RPMI8226 (cell line): Measurements from ENCODE around the gene CFAP57.
"Not testable (repeated sequence)": the region's sequence is repeated elsewhere in the genome, so short reads cannot be mapped to it uniquely, and the experiment has no call there.

Source experiments
- DNase-seq: peaks from one replicate; pipeline ENCODE4 v3.0.0-alpha.2; 2015

The CFAP57 gene

DNA sequence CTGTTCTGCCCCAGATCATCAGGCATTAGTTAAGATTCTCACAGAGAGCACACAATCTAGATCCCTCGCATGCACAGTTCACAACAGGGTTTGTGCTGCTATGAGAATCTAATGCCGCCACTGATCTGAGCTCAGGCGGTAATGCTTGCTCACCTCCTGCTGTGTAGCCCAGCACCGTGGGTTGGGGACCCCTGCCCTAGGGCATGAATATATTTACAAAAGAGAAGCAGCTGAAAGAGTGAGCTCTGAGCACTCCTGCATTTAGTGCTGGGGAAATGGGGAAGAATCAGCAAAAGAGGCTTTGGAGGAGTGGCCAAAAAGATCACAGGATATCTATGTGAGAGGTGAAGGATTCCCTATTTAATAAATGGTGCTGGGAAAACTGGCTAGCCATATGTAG, 5.6 kb downstream of the CFAP57 start:
- DNase-seq, result no peak

DNA sequence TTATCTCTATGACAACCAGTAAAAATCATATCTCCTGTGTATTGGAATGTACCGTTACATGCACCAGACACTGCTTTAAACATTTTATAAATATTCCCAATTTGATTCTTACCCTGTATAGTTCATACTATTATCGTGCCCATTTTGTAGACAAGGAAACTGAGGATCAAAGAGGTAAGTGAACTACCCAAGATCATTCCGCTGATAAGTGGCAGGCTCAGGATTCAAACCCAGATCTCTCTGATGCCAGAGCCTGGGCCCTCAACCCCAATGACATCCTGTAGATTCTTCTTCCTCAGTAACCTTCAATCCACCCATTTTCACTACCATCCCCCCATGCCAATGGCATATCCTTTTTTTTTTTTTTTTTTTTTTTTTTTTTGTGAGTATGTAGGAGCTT, 12.3 kb downstream of the CFAP57 start:
- DNase-seq, result no peak

DNA sequence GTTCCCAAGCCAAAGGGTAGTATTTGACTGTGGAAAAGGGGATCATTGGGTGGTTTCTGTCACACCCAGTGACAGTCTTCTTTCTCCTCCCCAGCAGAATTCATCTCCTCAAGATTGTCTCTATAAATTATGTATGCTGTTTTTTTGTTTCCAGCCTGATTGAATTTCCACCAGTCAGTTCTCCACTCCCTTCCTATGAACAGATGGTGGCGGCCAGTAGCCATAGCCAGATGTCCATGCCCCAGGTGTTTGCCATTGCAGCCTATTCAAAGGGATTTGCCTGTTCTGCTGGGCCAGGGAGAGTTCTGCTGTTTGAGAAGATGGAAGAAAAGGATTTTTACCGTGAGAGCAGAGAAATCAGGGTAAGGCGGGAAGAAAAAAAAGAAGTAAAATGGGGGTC, 12.9 kb downstream of the CFAP57 start:
- no peak for DNase-seq

DNA sequence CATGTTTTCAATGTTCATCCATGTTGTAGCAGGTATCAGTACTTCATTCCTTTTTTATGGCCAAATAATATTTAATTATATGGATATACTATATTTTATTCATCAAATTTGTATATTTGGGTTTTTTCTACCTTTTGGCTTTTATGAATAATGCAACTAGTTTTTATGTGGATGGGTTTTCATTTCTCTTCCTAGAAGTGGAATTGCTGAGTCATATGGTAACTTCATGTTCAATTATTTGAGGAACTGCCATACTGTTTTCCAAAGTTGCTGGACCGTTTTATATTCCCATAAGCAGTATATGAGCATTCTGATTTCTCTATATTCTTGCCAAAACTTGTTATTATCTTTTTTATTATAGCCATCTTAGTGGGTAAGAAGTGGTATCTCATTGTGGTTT, 16.0 kb downstream of the CFAP57 start:
- no peak for DNase-seq

DNA sequence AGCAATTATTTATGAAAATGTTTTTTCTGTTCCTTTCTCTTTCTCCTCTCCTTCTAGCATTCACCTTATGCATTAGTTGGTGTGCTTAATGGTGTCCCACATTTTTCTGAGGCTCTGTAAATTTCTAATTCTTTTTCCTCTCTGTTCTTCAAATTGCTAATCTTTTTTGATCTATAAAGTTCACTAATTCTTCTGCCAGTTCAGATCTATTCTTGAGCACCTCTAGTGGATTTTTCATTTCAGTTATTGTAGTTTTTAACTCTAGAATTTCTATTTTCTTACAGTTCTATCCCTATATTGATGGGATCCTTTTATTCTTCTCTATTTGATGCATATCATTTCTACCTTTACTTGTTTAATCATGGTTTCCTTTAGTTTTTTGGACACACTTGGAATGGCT, 22.4 kb downstream of the CFAP57 start:
- no peak for DNase-seq

DNA sequence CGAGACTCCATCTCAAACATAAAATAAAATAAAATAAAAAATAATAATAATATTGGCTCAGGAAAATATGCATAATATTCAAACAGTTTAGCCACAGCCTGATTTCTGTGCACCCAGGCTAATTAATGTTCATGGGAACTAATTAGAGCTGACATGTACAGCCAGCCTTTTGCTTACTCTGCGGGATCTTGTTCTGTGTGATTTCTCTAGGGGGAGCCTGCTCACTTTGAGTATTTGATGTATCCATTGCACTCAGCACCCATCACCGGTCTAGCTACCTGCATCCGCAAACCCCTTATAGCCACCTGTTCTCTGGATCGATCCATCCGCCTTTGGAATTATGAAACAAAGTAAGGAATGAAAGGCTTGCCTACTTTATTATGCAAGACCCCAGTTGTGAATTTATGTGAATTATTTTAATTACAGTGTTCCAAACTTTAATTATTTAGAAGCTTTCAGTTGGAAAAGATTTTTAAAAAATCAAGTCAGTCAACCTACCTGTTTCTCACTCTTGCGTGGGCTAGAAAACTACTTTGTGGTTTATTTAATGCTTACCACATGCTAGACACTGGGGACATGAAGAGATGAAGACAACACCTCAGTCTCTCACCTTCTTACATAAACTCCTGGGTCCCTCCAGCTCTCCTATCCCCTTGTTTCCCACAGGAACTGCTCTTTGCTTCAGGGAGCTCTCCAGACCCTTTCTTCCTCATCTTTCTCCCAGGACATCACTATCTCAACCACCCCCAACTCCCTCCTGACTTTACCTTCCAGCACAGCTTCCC, 25.4 kb downstream of the CFAP57 start:
- peak; percentile 18 for DNase-seq

DNA sequence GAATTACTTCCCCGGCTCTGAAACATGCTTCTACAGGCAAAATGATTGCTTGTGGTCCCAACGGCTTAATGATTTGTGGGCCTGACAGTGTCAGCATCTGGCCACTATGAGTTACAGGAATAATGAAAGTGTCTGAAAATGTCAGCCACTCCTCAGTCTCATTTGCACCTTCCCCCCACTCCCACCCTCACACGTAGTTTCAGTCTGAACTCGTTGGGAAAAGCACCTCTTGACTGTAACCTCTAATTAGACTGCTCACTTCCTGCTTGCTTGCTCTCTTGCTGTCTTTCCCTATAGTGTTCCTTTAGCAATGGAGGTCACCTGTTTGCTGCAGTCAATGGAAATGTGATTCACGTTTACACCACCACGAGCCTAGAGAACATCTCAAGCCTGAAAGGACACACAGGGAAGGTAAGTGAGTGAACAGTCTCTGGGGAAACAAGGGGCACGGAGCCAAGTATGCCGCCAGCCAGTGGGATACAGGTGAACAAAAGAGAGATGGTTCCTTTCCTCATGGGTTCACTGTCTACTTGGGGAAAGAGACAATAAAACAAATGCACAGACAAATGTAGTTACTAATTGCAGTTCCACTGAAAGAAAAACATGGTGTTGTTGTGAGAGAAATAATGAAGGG, 27.1 kb downstream of the CFAP57 start:
- no peak for DNase-seq

DNA sequence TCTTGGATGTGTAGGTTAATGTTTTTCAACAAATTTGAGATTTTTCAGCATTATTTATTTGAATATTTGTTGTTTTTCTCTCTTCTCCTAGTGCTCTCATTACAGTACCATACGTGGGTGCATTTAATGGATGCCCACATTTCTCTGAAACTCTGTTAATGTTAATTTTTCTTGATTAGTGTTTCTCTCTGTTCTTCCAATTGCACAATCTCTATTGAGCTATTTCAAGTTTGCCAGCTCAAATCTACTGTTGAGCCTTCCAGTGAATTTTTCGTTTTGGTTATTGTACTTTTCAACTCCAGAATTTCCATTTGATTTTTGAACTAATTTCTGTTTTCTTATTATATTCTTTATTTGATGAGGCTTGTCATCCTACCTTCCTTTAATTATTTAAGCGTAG, 31.7 kb downstream of the CFAP57 start:
- DNase-seq, result no peak

DNA sequence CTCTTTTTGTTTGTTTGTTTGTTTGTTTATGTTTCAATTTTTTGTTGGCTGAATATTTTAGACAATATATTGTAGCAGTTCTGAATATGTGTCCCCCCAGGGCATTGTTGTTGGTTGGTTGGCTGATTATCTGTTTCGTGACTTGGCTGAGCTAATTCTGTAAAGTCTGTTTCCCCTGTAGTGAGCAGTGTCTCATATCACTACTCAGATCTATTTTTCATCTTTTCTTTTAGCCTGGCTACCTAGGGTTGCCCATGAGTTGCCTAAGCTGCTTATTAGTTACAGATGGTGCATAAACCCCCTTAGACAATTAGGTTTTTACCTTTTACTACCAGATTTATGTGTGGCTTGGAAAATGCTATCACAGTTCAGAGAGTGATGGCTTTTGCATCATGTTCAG, 32.3 kb downstream of the CFAP57 start:
- DNase-seq, result no peak

DNA sequence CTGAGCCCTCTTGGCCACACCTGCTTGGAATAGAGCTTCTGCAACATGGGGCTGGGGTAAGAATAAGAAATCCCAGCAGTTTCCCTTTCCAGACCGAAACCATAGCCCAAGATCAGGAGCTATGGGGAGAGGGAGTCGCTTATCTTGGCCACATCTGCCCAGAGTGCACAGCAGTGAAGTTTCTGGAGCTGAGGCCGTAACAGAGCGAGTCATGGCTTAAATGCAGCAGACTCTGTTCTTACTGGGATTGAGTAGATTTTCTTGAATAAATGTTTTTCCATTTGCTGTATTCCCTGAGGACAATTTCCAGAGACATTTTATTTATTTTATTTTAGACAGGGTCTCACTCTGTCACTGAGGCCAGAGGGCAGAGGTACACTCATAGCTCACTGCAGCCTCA, 33.5 kb downstream of the CFAP57 start:
- no peak for DNase-seq

DNA sequence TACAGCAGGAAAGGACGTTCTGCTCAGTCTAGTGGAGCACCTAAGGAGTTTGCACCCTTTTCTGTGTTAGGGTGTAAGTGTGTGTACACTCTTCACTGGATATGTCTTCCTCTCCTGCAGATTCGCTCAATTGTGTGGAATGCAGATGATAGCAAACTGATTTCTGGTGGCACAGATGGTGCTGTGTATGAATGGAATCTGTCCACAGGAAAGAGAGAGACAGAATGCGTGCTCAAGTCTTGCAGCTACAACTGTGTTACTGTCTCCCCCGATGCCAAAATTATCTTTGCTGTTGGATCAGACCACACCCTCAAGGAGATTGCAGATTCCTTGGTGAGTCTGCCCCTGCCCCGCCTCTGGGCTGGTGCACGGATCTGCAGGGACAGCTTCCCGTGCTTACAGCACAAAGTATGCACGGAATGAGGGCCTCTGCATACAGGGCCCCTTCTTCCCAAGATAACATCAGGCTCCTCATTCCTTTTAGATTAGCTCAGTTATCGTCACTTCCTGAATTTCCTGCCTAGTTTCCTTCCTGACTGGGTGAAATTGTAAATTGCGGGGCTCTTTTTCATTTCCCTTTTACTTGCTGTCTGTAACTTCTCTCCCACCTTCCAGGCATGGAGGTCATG, 34.6 kb downstream of the CFAP57 start:
- DNase-seq, result no peak

DNA sequence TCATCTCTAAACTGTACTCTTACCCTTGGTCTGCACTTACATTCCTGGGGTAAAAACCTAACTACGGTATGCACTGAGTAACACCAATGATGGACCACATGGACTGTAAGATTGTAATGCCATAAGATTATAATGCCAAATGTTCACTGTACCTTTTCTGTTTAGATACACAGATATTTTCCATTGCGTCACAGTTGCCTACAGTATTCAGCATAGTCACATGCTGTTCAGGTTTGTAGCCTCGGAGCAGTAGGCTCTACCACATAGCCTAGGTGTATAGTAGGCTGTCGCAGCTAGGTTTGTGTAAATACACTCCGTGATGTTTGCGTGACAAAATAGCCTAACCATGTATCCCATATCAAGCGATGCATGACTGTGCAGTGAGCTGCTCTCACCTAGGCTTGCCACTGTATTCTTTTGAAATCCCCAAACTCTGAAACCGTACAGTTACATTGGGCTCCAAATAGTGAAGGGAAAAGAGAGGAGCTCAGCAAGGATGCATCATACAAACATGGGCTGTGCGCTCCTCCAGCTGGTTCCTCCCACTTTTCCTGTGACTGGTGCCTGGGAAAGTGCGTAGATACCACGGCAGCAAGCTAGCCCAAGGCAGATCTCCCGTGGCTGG, 35.2 kb downstream of the CFAP57 start:
- no peak for DNase-seq

DNA sequence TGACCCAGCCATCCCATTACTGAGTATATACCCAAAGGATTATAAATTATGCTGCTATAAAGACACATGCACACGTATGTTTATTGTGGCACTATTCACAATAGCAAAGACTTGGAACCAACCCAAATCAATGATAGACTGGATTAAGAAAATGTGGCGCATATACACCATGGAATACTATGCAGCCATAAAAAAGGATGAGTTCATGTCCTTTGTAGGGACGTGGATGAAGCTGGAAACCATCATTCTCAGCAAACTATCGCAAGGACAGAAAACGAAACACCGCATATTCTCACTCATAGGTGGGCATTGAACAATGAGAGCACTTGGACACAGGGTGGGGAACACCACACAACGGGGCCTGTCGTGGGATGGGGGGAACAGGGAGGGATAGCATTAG, 36.1 kb downstream of the CFAP57 start:
- DNase-seq, result not testable (repeated sequence)

DNA sequence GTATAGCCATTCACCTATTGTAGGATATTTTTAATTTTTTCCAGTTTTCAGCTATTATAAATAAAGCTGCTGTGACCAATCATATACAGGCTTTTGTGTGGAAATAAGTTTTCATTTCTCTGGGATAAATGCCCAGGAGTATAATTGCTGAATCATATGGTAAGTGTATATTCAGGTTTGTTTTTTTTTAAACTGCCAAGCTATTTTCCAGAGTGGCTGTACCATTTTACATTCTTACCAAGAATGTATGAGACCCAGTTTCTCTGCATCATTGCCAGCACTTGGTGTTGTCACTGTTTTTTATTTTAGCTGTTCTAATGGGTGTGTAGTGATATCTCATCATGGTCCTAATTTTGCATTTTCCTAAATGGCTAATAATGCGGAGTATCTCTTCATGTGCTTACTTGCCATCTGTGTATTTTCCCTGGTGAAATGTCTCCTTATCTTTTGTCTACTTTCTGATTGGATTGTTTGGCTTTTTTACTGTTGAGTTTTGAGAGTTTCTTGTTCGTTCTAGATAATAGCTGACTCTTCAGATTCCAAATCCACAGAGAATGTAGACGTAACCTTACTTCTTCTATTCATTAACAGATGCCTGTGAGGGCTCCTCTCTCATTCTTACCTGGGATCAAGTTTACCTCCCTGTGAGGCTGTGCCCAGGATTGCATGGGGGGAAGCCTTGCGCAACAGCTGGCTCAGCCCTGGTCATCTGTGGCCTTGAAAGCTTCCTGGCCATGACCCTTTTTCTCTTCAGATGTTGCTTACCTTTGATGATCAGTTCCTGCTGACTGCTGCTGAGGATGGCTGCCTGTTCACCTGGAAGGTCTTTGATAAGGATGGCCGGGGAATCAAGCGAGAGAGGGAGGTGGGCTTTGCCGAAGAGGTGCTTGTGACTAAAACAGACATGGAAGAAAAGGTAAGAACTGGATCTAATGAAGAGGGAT, 42.6 kb downstream of the CFAP57 start:
- DNase-seq, result no peak

DNA sequence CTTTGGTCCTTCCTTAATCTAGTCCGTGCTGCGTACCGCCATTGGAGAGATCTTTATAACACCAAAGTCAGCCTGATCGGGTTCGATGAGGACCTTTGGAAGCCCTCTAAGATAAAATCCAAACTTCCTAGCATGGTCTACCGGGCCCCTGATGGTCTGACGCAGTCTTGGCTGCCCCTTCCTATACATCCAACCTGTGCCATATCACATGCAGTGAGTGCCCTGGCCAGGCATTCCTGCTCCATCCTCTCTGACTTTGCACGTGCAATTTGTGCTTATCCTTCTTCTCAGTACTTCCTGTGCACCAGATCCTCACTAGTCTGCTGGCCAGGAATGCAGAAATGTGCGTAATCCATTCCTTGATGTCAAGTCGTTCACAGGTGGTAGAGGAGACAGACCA, 45.6 kb downstream of the CFAP57 start:
- DNase-seq, result no peak

DNA sequence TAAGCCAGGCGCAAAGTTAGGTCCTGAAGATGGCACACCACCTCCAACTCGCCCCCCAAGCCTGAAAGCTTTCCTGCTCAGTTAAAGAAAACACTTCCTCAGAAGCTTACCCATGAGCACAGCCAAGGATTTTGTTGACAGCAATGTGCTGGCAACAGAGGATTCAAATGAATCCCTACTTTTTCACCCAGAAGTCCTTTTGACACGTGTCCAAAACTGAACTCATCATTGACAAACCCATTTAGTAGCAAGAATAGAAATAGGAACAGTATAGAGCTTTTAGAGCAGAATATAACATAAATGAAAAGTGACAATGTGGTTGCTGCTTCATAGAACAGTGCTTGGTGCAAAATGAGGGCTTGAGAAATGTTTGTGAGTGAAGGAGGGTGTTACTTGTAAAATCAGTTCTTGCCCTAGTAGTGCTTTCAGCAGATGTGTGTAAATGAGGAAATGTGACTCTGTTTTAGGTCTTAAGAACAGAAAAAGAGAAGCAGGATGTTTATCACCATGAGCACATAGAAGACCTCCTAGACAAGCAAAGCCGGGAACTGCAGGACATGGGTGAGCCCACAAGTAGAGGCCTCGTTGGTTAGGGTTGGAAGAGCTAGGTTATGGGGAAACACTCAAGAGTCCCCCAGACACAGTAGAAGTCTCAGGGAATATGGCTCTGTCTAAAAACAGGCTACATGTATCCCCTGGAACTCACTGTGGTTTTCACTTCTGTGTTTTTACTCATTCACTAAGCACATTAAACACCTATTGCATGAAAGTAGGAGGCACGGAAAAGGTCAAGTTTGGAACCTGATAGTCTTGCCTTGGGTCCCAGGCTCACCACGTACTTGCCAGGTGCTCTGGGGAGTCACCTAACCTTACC, 49.0 kb downstream of the CFAP57 start:
- DNase-seq, result peak; percentile 52

DNA sequence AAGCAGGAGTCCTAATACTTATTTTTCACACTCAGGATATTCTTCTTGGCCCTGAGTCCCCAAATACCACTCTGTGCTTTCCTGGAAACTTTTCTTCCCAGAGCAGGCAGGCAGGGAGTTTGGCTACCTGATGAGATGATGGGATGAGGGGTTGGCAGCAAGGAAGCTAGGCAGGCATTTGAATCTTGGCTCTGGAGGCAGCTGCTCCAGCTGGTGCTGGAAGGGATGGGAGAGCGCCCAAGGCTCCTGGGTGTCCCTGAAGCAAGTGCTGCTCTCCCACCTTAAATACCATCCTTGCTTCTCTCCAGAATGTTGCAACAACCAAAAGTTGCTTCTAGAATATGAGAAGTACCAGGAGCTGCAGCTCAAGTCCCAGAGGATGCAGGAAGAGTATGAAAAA, 49.7 kb downstream of the CFAP57 start:
- DNase-seq, result no peak

DNA sequence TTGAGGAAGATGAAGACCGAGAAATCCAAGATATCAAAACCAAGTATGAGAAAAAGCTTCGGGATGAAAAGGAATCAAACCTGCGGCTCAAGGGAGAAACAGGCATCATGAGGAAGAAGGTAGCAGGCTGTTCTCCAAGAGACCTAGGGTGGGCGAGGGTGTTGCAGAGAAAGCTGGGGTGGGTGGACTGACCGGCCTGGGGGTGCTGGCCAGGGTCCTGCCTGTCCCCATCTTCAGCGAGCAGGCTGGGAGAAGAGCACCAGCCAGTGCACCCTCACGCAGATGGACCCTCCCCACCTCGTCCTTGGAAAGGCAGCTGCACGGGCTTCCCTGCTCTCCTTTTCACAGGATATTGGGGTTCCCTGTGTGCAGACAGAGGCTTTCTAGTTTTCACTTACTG, 50.7 kb downstream of the CFAP57 start:
- DNase-seq, result no peak

DNA sequence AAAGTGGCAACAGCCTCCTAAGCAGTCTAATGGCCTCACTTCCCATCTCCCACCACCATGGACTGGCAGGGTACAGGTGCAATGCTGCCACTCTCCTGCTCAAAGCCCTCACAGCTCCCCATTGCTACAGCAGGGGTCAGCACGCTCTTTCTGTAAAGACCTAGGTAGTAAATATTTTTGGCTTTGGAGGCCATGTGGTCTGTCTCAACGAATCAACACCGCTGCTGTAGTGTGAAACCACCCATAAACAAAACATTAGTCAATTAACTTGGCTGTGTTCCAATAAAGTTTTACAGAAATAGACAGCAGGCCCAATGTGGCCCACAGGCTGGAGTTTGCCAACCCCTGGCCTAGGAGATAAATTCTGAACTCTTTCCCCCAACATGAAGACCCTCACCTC, 53.0 kb downstream of the CFAP57 start:
- DNase-seq, result peak; percentile 44

DNA sequence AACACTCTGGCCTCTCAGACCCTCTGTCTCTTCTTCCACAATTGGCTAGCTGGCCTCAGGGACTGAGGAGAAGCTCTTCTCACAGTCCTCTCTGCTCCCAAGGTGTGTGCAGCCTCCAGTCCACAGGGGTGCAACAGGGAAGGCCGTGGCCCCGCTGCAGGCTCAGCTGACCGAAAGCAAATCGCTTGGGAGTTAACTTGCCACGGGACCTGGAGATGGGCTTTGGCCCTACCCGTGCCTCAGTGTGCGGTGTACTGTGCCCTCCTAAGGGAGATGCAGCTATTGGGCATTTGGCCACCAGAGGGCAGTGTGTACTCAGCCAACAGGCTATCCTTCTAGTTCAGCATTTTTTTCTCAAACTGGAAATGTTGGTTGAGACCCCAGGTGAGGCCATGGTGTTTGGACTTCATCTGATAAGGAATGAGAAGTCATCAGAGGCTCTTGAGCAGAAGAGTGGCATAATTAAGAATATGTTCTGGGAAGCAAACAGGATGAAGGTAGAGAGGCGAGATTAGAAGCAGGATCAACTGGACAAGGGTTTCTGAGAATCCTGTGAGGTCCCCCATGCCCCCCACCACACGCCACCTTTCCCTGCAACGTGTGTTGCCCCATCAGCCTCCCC, 55.1 kb downstream of the CFAP57 start:
- DNase-seq, result peak; percentile 86
